Prostate gland (tissue), 2 donors: Measurements from ENCODE around the gene TANGO6. TPM values are rescaled to one million over a fixed set of nuclear protein-coding genes. Genes with fewer than 3 reads are reported as not detected.

Experiments
- DNase-seq: peaks from one replicate; pipeline ENCODE4 v3.0.0-alpha.2; 2019; ENCODE audit warnings: low spot score
- H3K27ac ChIP-seq, 2 donors: fragments of 200-600 bp; sonication (generic); 2 replicates each; pipeline ENCODE4 v1.5.1; 2017 to 2019
- H3K27me3 ChIP-seq: fragments of 200-600 bp; sonication (generic); replicated peaks from 2 replicates; pipeline ENCODE4 v1.5.1; 2019; ENCODE audit not compliant: insufficient read depth
- H3K36me3 ChIP-seq, 2 donors: fragments of 200-600 bp; sonication (generic); 1 replicate in 1 of 2; 2 replicates in 1 of 2; pipeline versions ENCODE4 v1.5.1 to v1.8.1; 2017 to 2019
- H3K4me1 ChIP-seq: fragments of 200-600 bp; sonication (generic); replicated peaks from 2 replicates; pipeline ENCODE4 v1.5.1; 2019
- H3K4me3 ChIP-seq, 2 donors: fragments of 200-600 bp; sonication (generic); 2 replicates each; pipeline ENCODE4 v1.5.1; 2017 to 2019
- H3K9me3 ChIP-seq: fragments of 200-600 bp; sonication (generic); 2 replicates; pipeline ENCODE4 v1.5.1; 2017
- POLR2A ChIP-seq: fragments of 450-650 bp; IDR thresholded peaks from one replicate; pipeline ENCODE4 v1.6.1; 2016; ENCODE audit warnings: antibody characterized with exemption, mild to moderate bottlenecking
- POLR2AphosphoS5 ChIP-seq: sonication (generic); formaldehyde crosslinking; IDR thresholded peaks from one replicate; pipeline ENCODE4 v1.6.1; 2017; ENCODE audit warnings: antibody characterized with exemption
- WGBS: methylation state at CpG from one replicate; pipeline ENCODE4 v1.1.5; 2018; 5-methylcytosine and 5-hydroxymethylcytosine counted together
- intact Hi-C: fragments of 100-400 bp; cut with DNase I; formaldehyde crosslinking; loops from one replicate; pipeline ENCODE4 v1.14.2; 2022
- total RNA-seq, 2 donors: library from RNA; depleted of rRNA; stranded (reverse); fragments of >200 nt; gene quantifications; one replicate each; pipeline ENCODE4 v1.1.0, GENCODE V29; 2016
- TF ChIP-seq, protein P1 (sequence below), 4 experiments: fragments of 200-600 bp in 2 of 4; fragments of 450-650 bp in 2 of 4; sonication (generic) in 2 of 4; IDR thresholded peaks; 1 replicate in 3 of 4; 2 replicates in 1 of 4; pipeline ENCODE4 v1.5.1; 2016 to 2019; ENCODE audit warnings: antibody characterized with exemption in 4 of 4, mild to moderate bottlenecking in 2 of 4, moderate library complexity in 2 of 4

The TANGO6 gene
- total RNA-seq, 2 donors from 2014 or later, result 13.1 to 28.6 TPM

DNA sequence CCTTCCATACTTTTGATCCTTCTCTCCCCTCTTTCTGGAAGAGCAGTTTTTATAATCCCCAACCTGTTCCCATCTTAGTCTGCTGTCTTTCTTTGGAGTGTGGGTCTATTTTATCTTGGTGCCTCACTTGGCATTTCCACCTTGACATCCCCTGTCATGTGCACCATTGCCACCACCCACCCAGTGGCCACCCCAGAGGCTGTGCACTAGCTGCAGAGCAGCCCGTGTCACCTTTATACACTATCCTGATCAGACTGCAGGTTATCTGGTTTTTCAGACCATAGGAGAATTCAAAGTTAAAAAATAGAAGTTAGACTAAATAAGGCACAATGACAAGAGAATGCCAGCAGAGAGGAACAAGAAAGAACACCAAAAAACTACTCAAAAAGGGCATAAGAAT, 43.8 kb downstream of the TANGO6 start:
- Histone ChIP-seq H3K4me1 (no peaks in the 10 kb centered on the region), H3K36me3 (no peaks in the 10 kb centered on the region), H3K27me3 (no peaks in the 10 kb centered on the region), H3K4me3 (no peak overlapping the region), H3K9me3 (no peaks in the 10 kb centered on the region), H3K27ac (no peak overlapping the region)
- intact Hi-C loops, result loop anchor here (5.0 kb wide), 1 partner anchor 45 kb away; the partner anchor contains the start of gene TANGO6
- 93% methylated on average over 1 of the region's 1 CpG for WGBS
- TF ChIP-seq, protein P1, sequence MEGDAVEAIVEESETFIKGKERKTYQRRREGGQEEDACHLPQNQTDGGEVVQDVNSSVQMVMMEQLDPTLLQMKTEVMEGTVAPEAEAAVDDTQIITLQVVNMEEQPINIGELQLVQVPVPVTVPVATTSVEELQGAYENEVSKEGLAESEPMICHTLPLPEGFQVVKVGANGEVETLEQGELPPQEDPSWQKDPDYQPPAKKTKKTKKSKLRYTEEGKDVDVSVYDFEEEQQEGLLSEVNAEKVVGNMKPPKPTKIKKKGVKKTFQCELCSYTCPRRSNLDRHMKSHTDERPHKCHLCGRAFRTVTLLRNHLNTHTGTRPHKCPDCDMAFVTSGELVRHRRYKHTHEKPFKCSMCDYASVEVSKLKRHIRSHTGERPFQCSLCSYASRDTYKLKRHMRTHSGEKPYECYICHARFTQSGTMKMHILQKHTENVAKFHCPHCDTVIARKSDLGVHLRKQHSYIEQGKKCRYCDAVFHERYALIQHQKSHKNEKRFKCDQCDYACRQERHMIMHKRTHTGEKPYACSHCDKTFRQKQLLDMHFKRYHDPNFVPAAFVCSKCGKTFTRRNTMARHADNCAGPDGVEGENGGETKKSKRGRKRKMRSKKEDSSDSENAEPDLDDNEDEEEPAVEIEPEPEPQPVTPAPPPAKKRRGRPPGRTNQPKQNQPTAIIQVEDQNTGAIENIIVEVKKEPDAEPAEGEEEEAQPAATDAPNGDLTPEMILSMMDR (IDR thresholded peaks at IDR 0.05), result no peak
- TF ChIP-seq POLR2AphosphoS5 (no peak), POLR2A (no peak)
- DNase-seq, result no peak

DNA sequence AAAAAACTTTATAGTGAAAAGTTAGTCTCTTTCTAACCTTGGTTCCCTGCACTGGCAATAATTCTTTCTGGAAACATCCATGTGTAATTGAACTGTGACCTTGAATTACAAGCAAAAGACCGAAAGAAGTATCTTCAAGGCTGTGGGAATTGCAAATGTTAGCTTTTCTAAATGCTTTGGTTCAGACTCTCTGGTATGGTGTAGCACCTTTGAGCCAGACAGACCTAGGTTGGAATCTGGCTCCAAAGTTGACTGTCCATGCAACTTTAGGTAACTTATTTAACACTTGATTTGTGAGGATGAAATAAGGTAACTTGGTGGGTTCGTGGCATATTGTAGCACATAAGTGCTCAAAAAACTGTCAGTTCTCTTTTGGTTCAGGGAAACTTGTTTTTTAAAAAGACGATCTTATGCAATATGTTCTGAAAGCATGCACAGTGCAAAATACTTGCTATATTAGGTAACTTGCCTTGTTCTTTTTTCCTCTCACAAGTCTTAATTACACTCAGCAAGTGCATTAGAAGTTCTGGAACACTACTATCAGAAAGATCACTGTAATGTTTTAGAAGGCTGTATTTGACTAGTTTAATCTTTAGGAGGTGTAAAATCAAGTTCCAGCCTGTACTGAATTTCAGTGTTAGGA, 46.3 kb downstream of the TANGO6 start:
- H3K36me3 ChIP-seq, result no peaks in the 10 kb centered on the region
- H3K27ac ChIP-seq, result peak overlapping the region in 1 of 2 donors; percentile 11
- no peak for DNase-seq
- H3K9me3 ChIP-seq, result no peaks in the 10 kb centered on the region
- 25% methylated on average over 3 of the region's 3 CpGs for WGBS
- intact Hi-C loops, result loop anchor here (5.0 kb wide), 2 partner anchors 47 to 48 kb away; partner anchors contain the start of gene TANGO6
- no peaks in the 10 kb centered on the region for H3K4me1 ChIP-seq
- no peak overlapping the region for H3K4me3 ChIP-seq
- peak; percentile 42 for TF ChIP-seq POLR2AphosphoS5
- TF ChIP-seq, protein P1 (IDR thresholded peaks at IDR 0.05), result no peak
- H3K27me3 ChIP-seq, result no peaks in the 10 kb centered on the region

DNA sequence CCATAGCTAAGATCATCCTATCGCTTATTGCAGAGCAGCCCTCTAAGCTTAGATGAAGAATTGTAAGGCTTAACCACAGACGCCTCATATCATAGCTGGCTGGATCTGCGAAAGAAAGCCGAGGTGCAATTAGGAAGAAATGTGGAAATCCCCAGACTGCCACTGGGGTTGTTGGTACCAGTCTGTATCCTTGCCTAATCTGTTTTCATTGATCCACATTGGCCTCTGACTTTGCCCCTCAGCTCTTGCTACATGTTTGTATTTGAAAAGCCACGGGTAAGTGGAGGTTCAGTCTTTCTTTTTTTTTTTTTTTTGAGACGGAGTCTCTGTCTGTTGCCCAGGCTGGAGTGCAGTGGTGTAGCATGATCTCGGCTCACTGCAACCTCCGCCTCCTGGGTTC, 48.9 kb downstream of the TANGO6 start:
- Histone ChIP-seq H3K27ac (no peak overlapping the region), H3K4me3 (no peak overlapping the region), H3K9me3 (no peaks in the 10 kb centered on the region), H3K36me3 (no peaks in the 10 kb centered on the region), H3K4me1 (no peaks in the 10 kb centered on the region), H3K27me3 (no peaks in the 10 kb centered on the region)
- intact Hi-C loops, result loop anchor here (5.0 kb wide), 1 partner anchor 45 kb away; no protein-coding TSS in a partner anchor
- 95% methylated on average over 8 of the region's 8 CpGs for WGBS
- DNase-seq, result no peak
- TF ChIP-seq POLR2AphosphoS5, result no peak
- TF ChIP-seq POLR2A, result no peak
- TF ChIP-seq, protein P1 (IDR thresholded peaks at IDR 0.05), result no peak

DNA sequence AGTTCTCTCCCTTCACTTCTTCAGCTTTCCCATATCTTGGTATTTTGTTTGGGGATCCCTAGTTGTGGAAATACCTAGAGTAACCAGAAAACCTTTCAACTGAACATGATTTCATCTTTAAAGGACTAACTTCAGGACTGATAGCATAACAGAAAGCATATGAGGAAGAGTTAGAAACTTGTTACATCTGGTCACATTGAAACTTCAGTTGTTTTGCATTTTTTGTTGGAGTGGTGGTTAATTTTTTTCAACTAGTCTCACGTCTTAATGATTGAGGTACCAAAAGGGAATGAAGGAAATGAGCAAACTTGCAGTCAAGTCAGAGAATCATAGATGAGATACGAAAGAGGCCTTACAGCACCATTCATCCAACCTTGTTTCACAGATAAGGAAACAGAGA, 49.6 kb downstream of the TANGO6 start:
- intact Hi-C loops, result loop anchor here (5.0 kb wide), 1 partner anchor 44 kb away; no protein-coding TSS in a partner anchor
- DNase-seq, result no peak
- no peak overlapping the region for H3K27ac ChIP-seq
- H3K27me3 ChIP-seq, result no peaks in the 10 kb centered on the region
- H3K4me1 ChIP-seq, result no peaks in the 10 kb centered on the region
- WGBS, result 95% methylated on average over 2 of the region's 2 CpGs
- H3K4me3 ChIP-seq, result no peak overlapping the region
- H3K36me3 ChIP-seq, result no peaks in the 10 kb centered on the region
- no peak for TF ChIP-seq POLR2A
- TF ChIP-seq POLR2AphosphoS5, result no peak
- TF ChIP-seq, protein P1 (IDR thresholded peaks at IDR 0.05), result no peak
- no peaks in the 10 kb centered on the region for H3K9me3 ChIP-seq
